GM12878 (cell line): ENCODE results near the gene ITFG1. TPM values are rescaled to one million over a fixed set of nuclear protein-coding genes. Genes with fewer than 3 reads are reported as not detected.

Experiments
- ATAC-seq: fragments of 200-7000 bp; cut with Tn5 transposase; 3 replicates; pipeline ENCODE4 v1.9.1; 2020; ENCODE audit warnings: mild to moderate bottlenecking, moderate library complexity
- BruUV-seq: library from RNA; stranded (reverse); fragments of 400-500 nt; replicated peaks from 2 replicates; lab custom pipeline; 2021; lab: Mats Ljungman, UMichigan
- CTCF ChIA-PET: fragments of 300-600 bp; sonication (Branson Sonifier 250); formaldehyde crosslinking; extraction: SDS; loops from one replicate; lab custom pipeline; 2021; ENCODE audit warnings: inconsistent platforms; lab: Yijun Ruan, JAX
- POLR2A ChIA-PET: fragments of 350-600 bp; formaldehyde crosslinking; extraction: SDS; loops from one replicate; lab custom pipeline; 2021; ENCODE audit warnings: inconsistent platforms; lab: Charles Lee
- RAD21 ChIA-PET: fragments of 300-600 bp; sonication (Branson Sonifier 250); formaldehyde crosslinking; loops from one replicate; lab custom pipeline; 2023; ENCODE audit warnings: antibody characterized with exemption; ENCODE audit not compliant: unreplicated experiment; lab: Charles Lee
- SMC1A ChIA-PET: fragments of 300-600 bp; sonication (Branson Sonifier 250); formaldehyde crosslinking; loops from one replicate; lab custom pipeline; 2023; ENCODE audit not compliant: unreplicated experiment, uncharacterized antibody; lab: Charles Lee
- DNase-seq: peaks from one replicate; pipeline ENCODE4 v3.0.0-alpha.2; 2011; ENCODE audit warnings: low read depth, low spot score
- FAIRE-seq: peaks from 3 replicates; lab custom pipeline; 2011; peaks lifted over from hg19 to GRCh38; lab: Jason Lieb, UNC
- H2AFZ ChIP-seq: 2 replicates; pipeline ENCODE4 v1.6.0; 2011; ENCODE audit warnings: low read depth, low read length, control low read depth; ENCODE audit not compliant: control insufficient read depth
- H3K27ac ChIP-seq: 2 replicates; pipeline ENCODE4 v1.5.1; 2011; ENCODE audit warnings: control low read depth; ENCODE audit not compliant: control insufficient read depth, insufficient read depth
- H3K27me3 ChIP-seq, 2 experiments: replicated peaks in 1 of 2; 2 replicates each; pipeline versions ENCODE4 v1.6.0 to v1.6.1; 2011; ENCODE audit warnings: low read length in 1 of 2; ENCODE audit not compliant: control insufficient read depth in 2 of 2, insufficient read depth in 2 of 2
- H3K36me3 ChIP-seq, 2 experiments: 2 replicates each; pipeline ENCODE4 v1.5.1; 2011; ENCODE audit warnings: low read length in 1 of 2; ENCODE audit not compliant: control insufficient read depth in 2 of 2, insufficient read depth in 2 of 2
- H3K4me1 ChIP-seq: 2 replicates; pipeline ENCODE4 v1.6.1; 2011; ENCODE audit warnings: mild to moderate bottlenecking, low read length, moderate library complexity, mixed read lengths; ENCODE audit not compliant: control insufficient read depth, insufficient read depth
- H3K4me2 ChIP-seq: 2 replicates; pipeline ENCODE4 v1.6.0; 2011; ENCODE audit warnings: control low read depth; ENCODE audit not compliant: control insufficient read depth, insufficient read depth
- H3K4me3 ChIP-seq: fragments of 200-600 bp; sonication (generic); 2 replicates; pipeline ENCODE4 v1.5.1; 2016
- H3K79me2 ChIP-seq: 2 replicates; pipeline ENCODE4 v1.6.0; 2011; ENCODE audit warnings: low read length; ENCODE audit not compliant: control insufficient read depth, insufficient read depth
- H3K9ac ChIP-seq: 2 replicates; pipeline ENCODE4 v1.8.0; 2011; ENCODE audit warnings: low read length, control low read depth, mixed read lengths; ENCODE audit not compliant: control insufficient read depth, insufficient read depth
- H3K9me3 ChIP-seq: replicated peaks from 3 replicates; pipeline ENCODE4 v1.5.1; 2011; ENCODE audit warnings: mild to moderate bottlenecking, low read length; ENCODE audit not compliant: control insufficient read depth, insufficient read depth
- H4K20me1 ChIP-seq: 2 replicates; pipeline ENCODE4 v1.6.0; 2011; ENCODE audit not compliant: control insufficient read depth, insufficient read depth
- CEBPB ChIP-seq, 2 experiments: fragments of 150-350 bp in 1 of 2; IDR thresholded peaks; 2 replicates each; pipeline ENCODE4 v1.6.1; 2012 to 2014; ENCODE audit warnings: low read depth in 2 of 2, low read length in 2 of 2, borderline replicate concordance in 1 of 2, inconsistent platforms in 1 of 2
- DPF2 ChIP-seq: fragments of 450-650 bp; IDR thresholded peaks from 2 replicates; pipeline ENCODE4 v1.6.1; 2017; ENCODE audit warnings: mild to moderate bottlenecking
- MTA3 ChIP-seq: IDR thresholded peaks from 2 replicates; pipeline ENCODE4 v1.6.1; 2012; ENCODE audit warnings: low read length, inconsistent platforms, borderline replicate concordance
- PAX8 ChIP-seq: fragments of 450-650 bp; IDR thresholded peaks from 2 replicates; pipeline ENCODE4 v1.6.1; 2017; ENCODE audit warnings: mild to moderate bottlenecking, moderate library complexity
- SMARCA5 ChIP-seq: fragments of 450-650 bp; IDR thresholded peaks from 2 replicates; pipeline ENCODE4 v1.6.1; 2017; ENCODE audit warnings: mild to moderate bottlenecking
- ZBED1 ChIP-seq: IDR thresholded peaks from 2 replicates; pipeline ENCODE4 v1.6.1; 2016; ENCODE audit warnings: borderline replicate concordance
- WGBS: methylation state at CpG from one replicate; pipeline ENCODE4 v1.1.6; 2016; ENCODE audit warnings: low lambda C conversion rate; ENCODE audit not compliant: insufficient replicate concordance, insufficient coverage; ENCODE audit errors: missing lambda C conversion rate; 5-methylcytosine and 5-hydroxymethylcytosine counted together
- in situ Hi-C: fragments of 300-500 bp; cut with MboI; formaldehyde crosslinking; loops from 9 replicates; pipeline ENCODE4 v1.14.3; 2018; ENCODE audit warnings: mixed read lengths
- intact Hi-C: fragments of 100-400 bp; cut with micrococcal nuclease; formaldehyde crosslinking; loops from one replicate; pipeline ENCODE4 v1.14.2; 2022; ENCODE audit not compliant: unreplicated experiment
- polyA plus RNA-seq, 11 experiments: library from polyadenylated mRNA; depleted of rRNA in 4 of 11; unstranded in 6 of 11; stranded (reverse) in 5 of 11; fragments of >200 nt; fragmentation: Nextera tagmentation in 4 of 11; fragmentation: Illumina TruSeq in 1 of 11; extraction: Ambion mirVana in 4 of 11; extraction: Trizol in 1 of 11; gene quantifications; 1 replicate in 1 of 11; 2 replicates in 10 of 11; pipeline versions ENCODE4 v1.2.1 to v1.2.3, GENCODE V29; 2011 to 2016; ENCODE audit warnings: inconsistent platforms in 2 of 11, missing spikeins in 2 of 11, low read depth in 1 of 11
- total RNA-seq, 4 experiments: library from RNA; depleted of rRNA in 3 of 4; stranded (reverse); fragments of >200 nt in 3 of 4; fragmentation: Illumina TruSeq in 1 of 4; extraction: Trizol in 1 of 4; gene quantifications; 2 replicates each; pipeline versions ENCODE4 v1.2.1 to v1.2.3, GENCODE V29; 2013 to 2021
- TF ChIP-seq, protein P1 (sequence below): IDR thresholded peaks from 2 replicates; pipeline ENCODE4 v1.6.1; 2012; ENCODE audit warnings: low read length, inconsistent platforms
- TF ChIP-seq, protein P2 (sequence below): IDR thresholded peaks from 2 replicates; pipeline ENCODE4 v1.6.1; 2011; ENCODE audit warnings: low read depth, low read length, improper control_type of control experiment, borderline replicate concordance

ITFG1 gene
- total and polyA plus RNA-seq, 10 of the 15 experiments (the other 5 are each of a cell fraction or from before 2014, with no cell fraction given), result 9.3 to 56.3 (median 28.6) TPM

DNA sequence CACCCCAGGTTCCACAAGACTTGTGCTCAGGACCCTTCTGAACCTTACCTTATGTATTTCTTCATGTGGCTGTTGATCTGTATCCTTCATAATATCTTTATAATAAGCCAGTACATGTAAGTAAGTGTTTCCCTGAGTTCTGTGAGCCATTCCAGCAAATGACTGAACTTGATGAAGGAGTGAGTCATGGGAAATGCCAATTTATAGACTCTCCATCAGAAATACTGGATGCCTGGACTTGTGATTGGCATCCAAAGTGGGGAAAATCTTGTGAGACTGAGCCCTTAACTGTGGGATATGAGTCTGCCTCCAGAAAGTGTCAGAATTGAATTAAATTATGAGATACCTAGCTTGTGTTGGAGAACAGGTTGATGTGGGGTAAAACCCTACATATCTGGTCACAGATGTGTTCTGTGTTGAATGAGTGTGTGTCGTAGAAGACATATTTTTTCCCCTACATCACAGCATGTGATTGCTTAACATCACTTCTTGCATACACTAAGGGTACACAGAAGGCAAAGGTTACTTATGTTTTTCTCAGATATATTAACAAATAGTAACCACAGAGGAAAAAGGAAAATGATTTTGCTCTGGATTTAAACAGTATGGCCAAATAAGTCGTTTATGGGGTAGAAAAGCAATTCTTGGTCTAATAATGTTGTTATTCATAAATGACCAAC lies 247.0 kb downstream of the ITFG1 start:
- in situ Hi-C loops, result no loop called here
- no peaks in the 10 kb centered on the region for H3K4me1 ChIP-seq
- ChIA-PET POLR2A (interaction anchor here (1.4 kb wide), 1 partner anchor 12 kb away, joined by 3 read pairs; no protein-coding TSS in a partner anchor), RAD21 (no interaction called here), SMC1A (interaction anchor here (1.5 to 1.6 kb wide), 2 partner anchors 35 to 242 kb away, joined by 3 to 5 read pairs; no protein-coding TSS in a partner anchor), CTCF (no interaction called here)
- H3K9me3 ChIP-seq, result no peaks in the 10 kb centered on the region
- no peaks in the 10 kb centered on the region for H3K79me2 ChIP-seq
- TF ChIP-seq, protein P1, sequence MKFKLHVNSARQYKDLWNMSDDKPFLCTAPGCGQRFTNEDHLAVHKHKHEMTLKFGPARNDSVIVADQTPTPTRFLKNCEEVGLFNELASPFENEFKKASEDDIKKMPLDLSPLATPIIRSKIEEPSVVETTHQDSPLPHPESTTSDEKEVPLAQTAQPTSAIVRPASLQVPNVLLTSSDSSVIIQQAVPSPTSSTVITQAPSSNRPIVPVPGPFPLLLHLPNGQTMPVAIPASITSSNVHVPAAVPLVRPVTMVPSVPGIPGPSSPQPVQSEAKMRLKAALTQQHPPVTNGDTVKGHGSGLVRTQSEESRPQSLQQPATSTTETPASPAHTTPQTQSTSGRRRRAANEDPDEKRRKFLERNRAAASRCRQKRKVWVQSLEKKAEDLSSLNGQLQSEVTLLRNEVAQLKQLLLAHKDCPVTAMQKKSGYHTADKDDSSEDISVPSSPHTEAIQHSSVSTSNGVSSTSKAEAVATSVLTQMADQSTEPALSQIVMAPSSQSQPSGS, result no peak
- TF ChIP-seq DPF2 (no peak), PAX8 (no peak), SMARCA5 (no peak), ZBED1 (no peak), CEBPB (IDR thresholded peaks at IDR 0.05; ENCODE audit: borderline replicate concordance in 1 of 2, low read depth in 2 of 2, low read length in 2 of 2) (no peak), MTA3 (no peak)
- TF ChIP-seq, protein P2, sequence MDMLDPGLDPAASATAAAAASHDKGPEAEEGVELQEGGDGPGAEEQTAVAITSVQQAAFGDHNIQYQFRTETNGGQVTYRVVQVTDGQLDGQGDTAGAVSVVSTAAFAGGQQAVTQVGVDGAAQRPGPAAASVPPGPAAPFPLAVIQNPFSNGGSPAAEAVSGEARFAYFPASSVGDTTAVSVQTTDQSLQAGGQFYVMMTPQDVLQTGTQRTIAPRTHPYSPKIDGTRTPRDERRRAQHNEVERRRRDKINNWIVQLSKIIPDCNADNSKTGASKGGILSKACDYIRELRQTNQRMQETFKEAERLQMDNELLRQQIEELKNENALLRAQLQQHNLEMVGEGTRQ, result no peak
- no peak overlapping the region for H3K4me3 ChIP-seq
- no peak overlapping the region for H2AFZ ChIP-seq
- 0 out of 4 replicates have a peak, but pooled peaks cover 0 to 4% of the 10 kb centered on the region in 2 experiments for H3K36me3 ChIP-seq
- H3K27me3 ChIP-seq, result no peaks in the 10 kb centered on the region
- DNase-seq (no peak), ATAC-seq (no peak), FAIRE-seq (no peak)
- H3K27ac ChIP-seq, result no peak overlapping the region
- no peak overlapping the region for H3K9ac ChIP-seq
- H3K4me2 ChIP-seq, result no peak overlapping the region
- intact Hi-C loops, result no loop called here
- no TSS peak for BruUV-seq
- WGBS, result 94% methylated on average over 2 of the region's 2 CpGs
- H4K20me1 ChIP-seq, result no peaks in the 10 kb centered on the region
